K562 (cell line): ENCODE measurements around the gene IMP4. TPM values are rescaled to one million over a fixed set of nuclear protein-coding genes. Genes with fewer than 3 reads are reported as not detected.
A peak's percentile ranks its signal among the peaks of the same experiment; 100 is the strongest.

Experiments
- ATAC-seq: fragments of 200-7000 bp; cut with Tn5 transposase; 3 replicates; pipeline ENCODE4 v1.9.1; 2020; ENCODE audit warnings: moderate library complexity
- BruUV-seq: library from RNA; stranded (reverse); fragments of 400-500 nt; replicated peaks from 2 replicates; lab custom pipeline; 2021; lab: Mats Ljungman, UMichigan
- CTCF ChIA-PET: fragments of 300-600 bp; formaldehyde crosslinking; extraction: SDS; loops from one replicate; lab custom pipeline; 2021; ENCODE audit warnings: low intra/inter-chr PET ratio; lab: Yijun Ruan, JAX
- POLR2A ChIA-PET: fragments of 300-600, 350-650 bp; sonication (Branson Sonifier 250); formaldehyde crosslinking; extraction: SDS; loops from one replicate; lab custom pipeline; 2021; ENCODE audit warnings: antibody characterized with exemption, inconsistent platforms; lab: Yijun Ruan, JAX
- DNase-seq, 4 experiments: peaks; one replicate each; pipeline versions ENCODE4 v3.0.0 to v3.0.0-alpha.2; 2011 to 2018; ENCODE audit warnings: low spot score in 3 of 4, mixed read lengths in 3 of 4; ENCODE audit errors: extremely low read depth in 1 of 4
- FAIRE-seq: peaks from 2 replicates; lab custom pipeline; 2011; peaks lifted over from hg19 to GRCh38; lab: Jason Lieb, UNC
- H2AFZ ChIP-seq: 2 replicates; pipeline ENCODE4 v1.6.0; 2011; ENCODE audit warnings: low read depth, low read length, control low read depth, inconsistent platforms
- H3K27ac ChIP-seq: fragments of 200-600 bp; 3 replicates; pipeline ENCODE4 v1.8.0; 2011; ENCODE audit warnings: low read depth, mild to moderate bottlenecking, control low read depth, inconsistent platforms, low read length, moderate library complexity, mixed read lengths; ENCODE audit errors: extremely low read depth
- H3K27me3 ChIP-seq, 2 experiments: fragments of 300-600 bp in 1 of 2; 2 replicates in 1 of 2; 3 replicates in 1 of 2; pipeline versions ENCODE4 v1.6.0 to v1.8.0; 2011; ENCODE audit warnings: inconsistent platforms in 2 of 2, low read length in 2 of 2, mild to moderate bottlenecking in 1 of 2, mixed read lengths in 1 of 2, moderate library complexity in 1 of 2; ENCODE audit not compliant: control insufficient read depth in 2 of 2, insufficient read depth in 2 of 2
- H3K36me3 ChIP-seq: fragments of 300-600 bp; 3 replicates; pipeline ENCODE4 v1.8.0; 2011; ENCODE audit warnings: mild to moderate bottlenecking, low read length, inconsistent platforms; ENCODE audit not compliant: control insufficient read depth, insufficient read depth
- H3K4me1 ChIP-seq, 2 experiments: fragments of 200-600 bp in 1 of 2; replicated peaks in 1 of 2; 2 replicates in 1 of 2; 3 replicates in 1 of 2; pipeline versions ENCODE4 v1.5.1 to v1.8.0; 2011; ENCODE audit warnings: inconsistent platforms in 2 of 2, low read length in 2 of 2, mild to moderate bottlenecking in 1 of 2, mixed read lengths in 1 of 2, moderate library complexity in 1 of 2; ENCODE audit not compliant: control insufficient read depth in 2 of 2, insufficient read depth in 2 of 2
- H3K4me2 ChIP-seq: 2 replicates; pipeline ENCODE4 v1.6.1; 2011; ENCODE audit warnings: low read length, control low read depth, inconsistent platforms, mixed read lengths; ENCODE audit not compliant: insufficient read depth
- H3K4me3 ChIP-seq: fragments of 200-600 bp; sonication (generic), shearing (Covaris generic); 2 replicates; pipeline ENCODE4 v1.5.1; 2016; ENCODE audit warnings: control low read depth, inconsistent platforms
- H3K79me2 ChIP-seq: fragments of 200-600 bp; 3 replicates; pipeline ENCODE4 v1.8.0; 2011; ENCODE audit warnings: low read length, inconsistent platforms; ENCODE audit not compliant: control insufficient read depth, insufficient read depth
- H3K9ac ChIP-seq, 2 experiments: 2 replicates each; pipeline versions ENCODE4 v1.6.0 to v1.6.1; 2011; ENCODE audit warnings: low read depth in 2 of 2, low read length in 2 of 2, control low read depth in 1 of 2, inconsistent platforms in 1 of 2, mild to moderate bottlenecking in 1 of 2, mixed read lengths in 1 of 2; ENCODE audit not compliant: insufficient read depth in 1 of 2
- H3K9me1 ChIP-seq: one replicate; pipeline ENCODE4 v1.6.0; 2011; ENCODE audit warnings: inconsistent platforms, mild to moderate bottlenecking, low read length, moderate library complexity; ENCODE audit not compliant: control insufficient read depth, insufficient read depth
- H3K9me3 ChIP-seq: replicated peaks from 2 replicates; pipeline ENCODE4 v1.5.1; 2011; ENCODE audit warnings: low read depth, low read length, inconsistent platforms; ENCODE audit not compliant: control insufficient read depth, insufficient read depth
- H4K20me1 ChIP-seq: replicated peaks from 2 replicates; pipeline ENCODE4 v1.6.1; 2011; ENCODE audit warnings: low read length, inconsistent platforms, mixed read lengths; ENCODE audit not compliant: control insufficient read depth, insufficient read depth
- CEBPB ChIP-seq: fragments of 450-650 bp; IDR thresholded peaks from 2 replicates; pipeline ENCODE4 v1.6.1; 2016; ENCODE audit warnings: missing genetic modification characterization, missing compliant biosample characterization
- CEBPG ChIP-seq, 3 experiments: fragments of 200-800 bp in 1 of 3; sonication (Bioruptor generic) in 1 of 3; sonication (generic) in 1 of 3; formaldehyde crosslinking in 1 of 3; IDR thresholded peaks in 2 of 3; conservative IDR thresholded peaks in 1 of 3; 2 replicates each; pipeline versions ENCODE4 v1.6.1 to v1.8.0; 2016 to 2022; ENCODE audit warnings: missing compliant biosample characterization in 2 of 3, missing genetic modification characterization in 2 of 3, mild to moderate bottlenecking in 1 of 3, missing genetic modification reagents in 1 of 3
- MYC ChIP-seq, 2 experiments: fragments of 250-450 bp in 1 of 2; sonication (Bioruptor Pico) in 1 of 2; IDR thresholded peaks; 2 replicates each; pipeline versions ENCODE4 v1.5.1 to v1.6.1; 2012 to 2021; ENCODE audit warnings: low read depth in 2 of 2, borderline replicate concordance in 1 of 2, improper control_type of control experiment in 1 of 2, low read length in 1 of 2, mild to moderate bottlenecking in 1 of 2, moderate library complexity in 1 of 2
- NEUROD1 ChIP-seq: fragments of 150-350 bp; IDR thresholded peaks from 2 replicates; pipeline ENCODE4 v1.6.1; 2014; ENCODE audit warnings: borderline replicate concordance, low read length, low read depth; ENCODE audit not compliant: partially characterized antibody
- NONO ChIP-seq, 2 experiments: fragments of 200-400 bp in 1 of 2; fragments of 450-650 bp in 1 of 2; formaldehyde crosslinking in 1 of 2; IDR thresholded peaks; 2 replicates each; pipeline ENCODE4 v1.6.1; 2017; ENCODE audit warnings: low read depth in 2 of 2, mild to moderate bottlenecking in 2 of 2, moderate library complexity in 2 of 2, low read length in 1 of 2
- RBM14 ChIP-seq: fragments of 200-400 bp; formaldehyde crosslinking; IDR thresholded peaks from 2 replicates; pipeline ENCODE4 v1.6.1; 2018; ENCODE audit warnings: low read depth, mild to moderate bottlenecking, low read length, moderate library complexity, borderline replicate concordance; ENCODE audit not compliant: insufficient read depth
- SRF ChIP-seq, 2 experiments: fragments of 250-450, 450-650 bp in 1 of 2; sonication (Bioruptor Pico) in 1 of 2; sonication (generic) in 1 of 2; formaldehyde crosslinking; IDR thresholded peaks; 2 replicates each; pipeline versions ENCODE4 v1.5.0 to v1.5.1; 2020 to 2022; ENCODE audit warnings: mild to moderate bottlenecking in 1 of 2, missing genetic modification reagents in 1 of 2
- ZNF316 ChIP-seq: fragments of 450-650 bp; IDR thresholded peaks from 2 replicates; pipeline ENCODE4 v1.6.1; 2016
- ZNF584 ChIP-seq: fragments of 200-800 bp; sonication (Bioruptor generic); IDR thresholded peaks from 2 replicates; pipeline ENCODE4 v1.6.1; 2016; ENCODE audit warnings: low read depth, mild to moderate bottlenecking, missing genetic modification characterization, missing compliant biosample characterization
- WGBS: fragments of 100-300 bp; shearing (Covaris generic); methylation state at CpG from one replicate; pipeline ENCODE4 v1.1.6; 2016; ENCODE audit warnings: low coverage, mixed read lengths; ENCODE audit not compliant: insufficient coverage; ENCODE audit errors: missing lambda C conversion rate; 5-methylcytosine and 5-hydroxymethylcytosine counted together
- in situ Hi-C: fragments of 300-500 bp; cut with MboI; formaldehyde crosslinking; loops from 4 replicates; pipeline ENCODE4 v1.15.0; 2018; ENCODE audit warnings: inconsistent platforms, mixed read lengths
- intact Hi-C: fragments of 100-400 bp; cut with micrococcal nuclease; formaldehyde crosslinking; loops from 2 replicates; pipeline ENCODE4 v1.14.2; 2022
- polyA plus RNA-seq, 8 experiments: library from polyadenylated mRNA; depleted of rRNA in 4 of 8; stranded (reverse) in 5 of 8; unstranded in 3 of 8; fragments of >200 nt; fragmentation: Nextera tagmentation in 2 of 8; fragmentation: Illumina TruSeq in 1 of 8; extraction: Ambion mirVana in 2 of 8; extraction: Trizol in 1 of 8; gene quantifications; 2 replicates each; pipeline versions ENCODE4 v1.2.1 to v1.2.3, GENCODE V29; 2011 to 2014; ENCODE audit warnings: inconsistent platforms in 1 of 8, missing spikeins in 1 of 8
- total RNA-seq, 7 experiments: library from RNA; depleted of rRNA in 6 of 7; stranded (reverse); fragments of >200 nt in 6 of 7; fragmentation: Illumina TruSeq in 2 of 7; extraction: Trizol in 2 of 7; gene quantifications; 2 replicates each; pipeline versions ENCODE4 v1.2.1 to v1.2.3, GENCODE V29; 2011 to 2021; ENCODE audit warnings: low replicate concordance in 1 of 7
- TF ChIP-seq, protein P1 (sequence below): fragments of 450-650 bp; IDR thresholded peaks from 2 replicates; pipeline ENCODE4 v1.6.1; 2016; ENCODE audit warnings: mild to moderate bottlenecking
- TF ChIP-seq, protein P2 (sequence below): fragments of 450-650 bp; IDR thresholded peaks from 2 replicates; pipeline ENCODE4 v1.6.1; 2017; ENCODE audit warnings: antibody characterized with exemption, mild to moderate bottlenecking

The IMP4 gene
- total and polyA plus RNA-seq, 9 of the 15 experiments (the other 6 are each of a cell fraction or from before 2014, with no cell fraction given) = 35.4 to 209 (median 100.0) TPM

DNA sequence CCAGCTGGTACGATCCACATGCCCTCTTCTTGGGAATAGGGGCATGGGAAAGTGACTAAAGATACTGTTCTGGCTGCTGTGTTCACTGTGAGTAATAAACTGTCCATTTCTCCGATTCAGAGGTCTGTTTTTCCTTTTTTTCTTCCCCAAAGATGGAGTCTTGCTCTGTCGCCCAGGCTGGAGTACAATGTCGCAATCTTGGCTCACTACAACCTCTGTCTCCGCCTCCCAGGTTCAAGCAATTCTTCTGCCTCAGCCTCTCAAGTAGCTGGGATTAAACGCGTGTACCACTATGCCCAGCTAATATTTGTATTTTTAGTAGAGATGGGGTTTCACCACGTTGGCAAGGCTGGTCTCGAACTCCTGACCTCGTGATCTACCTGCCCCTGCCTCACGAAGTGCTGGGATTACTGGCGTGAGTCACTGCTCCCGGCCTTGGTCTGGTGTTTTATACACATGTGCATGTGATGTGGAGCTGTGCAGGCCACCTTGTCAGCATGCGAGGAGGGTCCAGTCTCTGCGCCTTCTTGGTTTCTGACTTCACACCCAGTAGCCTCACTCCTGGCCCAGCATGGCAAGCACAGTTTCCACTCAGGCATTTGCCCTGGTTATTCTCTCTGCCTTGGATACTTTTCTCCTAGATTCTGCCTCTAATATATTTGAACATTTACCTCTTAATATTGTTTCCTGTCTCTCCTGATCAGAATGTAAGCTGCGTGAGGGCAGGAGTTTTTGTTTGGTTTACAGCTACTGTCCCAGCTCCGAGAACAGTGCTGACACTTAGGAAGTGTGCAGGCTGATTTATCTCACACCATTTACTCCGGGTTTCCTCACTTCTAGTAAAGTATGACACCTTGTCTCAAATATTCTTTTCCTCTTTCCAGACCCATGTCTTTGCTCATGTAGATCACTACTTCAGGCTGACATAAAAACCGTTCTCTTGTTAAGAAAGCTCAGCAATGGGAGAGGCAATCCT lies 32.9 kb downstream of the IMP4 start:
- H3K27me3 ChIP-seq = no peaks in the 10 kb centered on the region
- ATAC-seq (no peak), DNase-seq (no peak), FAIRE-seq (no peak)
- no peak overlapping the region; a peak in 1 of 4 replicates for H3K9ac ChIP-seq
- 94% methylated on average over 17 of the region's 19 CpGs for WGBS
- no TSS peak for BruUV-seq
- no peak overlapping the region for H2AFZ ChIP-seq
- peaks cover 2% of the 10 kb centered on the region; the same call in 1 of the 2 replicates for H3K9me3 ChIP-seq
- H3K9me1 ChIP-seq = no peaks in the 10 kb centered on the region
- intact Hi-C loops = no loop called here
- ChIA-PET POLR2A (interaction anchor here (1.3 kb wide), 1 partner anchor 14 kb away, joined by 5 read pairs; no protein-coding TSS in a partner anchor), CTCF (no interaction called here)
- H4K20me1 ChIP-seq = no peaks in the 10 kb centered on the region
- in situ Hi-C loops = loop anchor here (25.0 kb wide), 1 partner anchor 212 kb away; the partner anchor contains the start of gene CFC1
- peaks cover 55 to 59% of the 10 kb centered on the region in 2 experiments for H3K4me1 ChIP-seq
- H3K79me2 ChIP-seq = peaks cover 44% of the 10 kb centered on the region
- H3K4me2 ChIP-seq = peak overlapping the region; percentile 36; the same call in 1 of the 2 replicates
- H3K36me3 ChIP-seq = peaks cover 30% of the 10 kb centered on the region; the same call in 2 of the 3 replicates
- H3K27ac ChIP-seq = 0 out of 3 replicates have a peak overlapping the region, but pooled peaks have one; percentile 9
- H3K4me3 ChIP-seq = no peak overlapping the region
- TF ChIP-seq ZNF584 (CRISPR knock-in tag) (no peak), RBM14 (no peak), SRF (CRISPR knock-in tag; IDR thresholded peaks at IDR 0.05) (no peak), NEUROD1 (no peak), NONO (IDR thresholded peaks at IDR 0.05; ENCODE audit: low read depth in 2 of 2, low read length in 1 of 2) (no peak), MYC (IDR thresholded peaks at IDR 0.05; ENCODE audit: low read depth, low read length) (no peak), MYC (CRISPR knock-in tag; IDR thresholded peaks at IDR 0.05; ENCODE audit: borderline replicate concordance, low read depth) (no peak), ZNF316 (peak; percentile 81), CEBPG (CRISPR knock-in tag; IDR thresholded peaks at IDR 0.05) (no peak), CEBPG (tag; conservative IDR thresholded peaks at IDR 0.05 in 1 of 2, IDR thresholded peaks at IDR 0.05 in 1 of 2) (peak; percentile 56 to 66), CEBPB (tag) (peak; percentile 86)
- TF ChIP-seq, protein P1, sequence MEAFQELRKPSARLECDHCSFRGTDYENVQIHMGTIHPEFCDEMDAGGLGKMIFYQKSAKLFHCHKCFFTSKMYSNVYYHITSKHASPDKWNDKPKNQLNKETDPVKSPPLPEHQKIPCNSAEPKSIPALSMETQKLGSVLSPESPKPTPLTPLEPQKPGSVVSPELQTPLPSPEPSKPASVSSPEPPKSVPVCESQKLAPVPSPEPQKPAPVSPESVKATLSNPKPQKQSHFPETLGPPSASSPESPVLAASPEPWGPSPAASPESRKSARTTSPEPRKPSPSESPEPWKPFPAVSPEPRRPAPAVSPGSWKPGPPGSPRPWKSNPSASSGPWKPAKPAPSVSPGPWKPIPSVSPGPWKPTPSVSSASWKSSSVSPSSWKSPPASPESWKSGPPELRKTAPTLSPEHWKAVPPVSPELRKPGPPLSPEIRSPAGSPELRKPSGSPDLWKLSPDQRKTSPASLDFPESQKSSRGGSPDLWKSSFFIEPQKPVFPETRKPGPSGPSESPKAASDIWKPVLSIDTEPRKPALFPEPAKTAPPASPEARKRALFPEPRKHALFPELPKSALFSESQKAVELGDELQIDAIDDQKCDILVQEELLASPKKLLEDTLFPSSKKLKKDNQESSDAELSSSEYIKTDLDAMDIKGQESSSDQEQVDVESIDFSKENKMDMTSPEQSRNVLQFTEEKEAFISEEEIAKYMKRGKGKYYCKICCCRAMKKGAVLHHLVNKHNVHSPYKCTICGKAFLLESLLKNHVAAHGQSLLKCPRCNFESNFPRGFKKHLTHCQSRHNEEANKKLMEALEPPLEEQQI = no peak
- TF ChIP-seq, protein P2, sequence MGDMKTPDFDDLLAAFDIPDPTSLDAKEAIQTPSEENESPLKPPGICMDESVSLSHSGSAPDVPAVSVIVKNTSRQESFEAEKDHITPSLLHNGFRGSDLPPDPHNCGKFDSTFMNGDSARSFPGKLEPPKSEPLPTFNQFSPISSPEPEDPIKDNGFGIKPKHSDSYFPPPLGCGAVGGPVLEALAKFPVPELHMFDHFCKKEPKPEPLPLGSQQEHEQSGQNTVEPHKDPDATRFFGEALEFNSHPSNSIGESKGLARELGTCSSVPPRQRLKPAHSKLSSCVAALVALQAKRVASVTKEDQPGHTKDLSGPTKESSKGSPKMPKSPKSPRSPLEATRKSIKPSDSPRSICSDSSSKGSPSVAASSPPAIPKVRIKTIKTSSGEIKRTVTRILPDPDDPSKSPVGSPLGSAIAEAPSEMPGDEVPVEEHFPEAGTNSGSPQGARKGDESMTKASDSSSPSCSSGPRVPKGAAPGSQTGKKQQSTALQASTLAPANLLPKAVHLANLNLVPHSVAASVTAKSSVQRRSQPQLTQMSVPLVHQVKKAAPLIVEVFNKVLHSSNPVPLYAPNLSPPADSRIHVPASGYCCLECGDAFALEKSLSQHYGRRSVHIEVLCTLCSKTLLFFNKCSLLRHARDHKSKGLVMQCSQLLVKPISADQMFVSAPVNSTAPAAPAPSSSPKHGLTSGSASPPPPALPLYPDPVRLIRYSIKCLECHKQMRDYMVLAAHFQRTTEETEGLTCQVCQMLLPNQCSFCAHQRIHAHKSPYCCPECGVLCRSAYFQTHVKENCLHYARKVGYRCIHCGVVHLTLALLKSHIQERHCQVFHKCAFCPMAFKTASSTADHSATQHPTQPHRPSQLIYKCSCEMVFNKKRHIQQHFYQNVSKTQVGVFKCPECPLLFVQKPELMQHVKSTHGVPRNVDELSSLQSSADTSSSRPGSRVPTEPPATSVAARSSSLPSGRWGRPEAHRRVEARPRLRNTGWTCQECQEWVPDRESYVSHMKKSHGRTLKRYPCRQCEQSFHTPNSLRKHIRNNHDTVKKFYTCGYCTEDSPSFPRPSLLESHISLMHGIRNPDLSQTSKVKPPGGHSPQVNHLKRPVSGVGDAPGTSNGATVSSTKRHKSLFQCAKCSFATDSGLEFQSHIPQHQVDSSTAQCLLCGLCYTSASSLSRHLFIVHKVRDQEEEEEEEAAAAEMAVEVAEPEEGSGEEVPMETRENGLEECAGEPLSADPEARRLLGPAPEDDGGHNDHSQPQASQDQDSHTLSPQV = 0 out of 2 replicates have a peak, but pooled peaks have one; percentile 9
